Prostate gland (tissue), 2 donors: ENCODE data around the gene GREB1. TPM values are rescaled to one million over a fixed set of nuclear protein-coding genes. Genes with fewer than 3 reads are reported as not detected.

Experiments used
- DNase-seq: peaks from one replicate; pipeline ENCODE4 v3.0.0-alpha.2; 2019; ENCODE audit warnings: low spot score
- H3K27ac ChIP-seq, 2 donors: fragments of 200-600 bp; sonication (generic); 2 replicates each; pipeline ENCODE4 v1.5.1; 2017 to 2019
- H3K27me3 ChIP-seq: fragments of 200-600 bp; sonication (generic); replicated peaks from 2 replicates; pipeline ENCODE4 v1.5.1; 2019; ENCODE audit not compliant: insufficient read depth
- H3K36me3 ChIP-seq, 2 donors: fragments of 200-600 bp; sonication (generic); 1 replicate in 1 of 2; 2 replicates in 1 of 2; pipeline versions ENCODE4 v1.5.1 to v1.8.1; 2017 to 2019
- H3K4me1 ChIP-seq: fragments of 200-600 bp; sonication (generic); replicated peaks from 2 replicates; pipeline ENCODE4 v1.5.1; 2019
- H3K4me3 ChIP-seq, 2 donors: fragments of 200-600 bp; sonication (generic); 2 replicates each; pipeline ENCODE4 v1.5.1; 2017 to 2019
- H3K9me3 ChIP-seq: fragments of 200-600 bp; sonication (generic); 2 replicates; pipeline ENCODE4 v1.5.1; 2017
- POLR2A ChIP-seq: fragments of 450-650 bp; IDR thresholded peaks from one replicate; pipeline ENCODE4 v1.6.1; 2016; ENCODE audit warnings: antibody characterized with exemption, mild to moderate bottlenecking
- POLR2AphosphoS5 ChIP-seq: sonication (generic); formaldehyde crosslinking; IDR thresholded peaks from one replicate; pipeline ENCODE4 v1.6.1; 2017; ENCODE audit warnings: antibody characterized with exemption
- WGBS: methylation state at CpG from one replicate; pipeline ENCODE4 v1.1.5; 2018; 5-methylcytosine and 5-hydroxymethylcytosine counted together
- intact Hi-C: fragments of 100-400 bp; cut with DNase I; formaldehyde crosslinking; loops from one replicate; pipeline ENCODE4 v1.14.2; 2022
- total RNA-seq, 2 donors: library from RNA; depleted of rRNA; stranded (reverse); fragments of >200 nt; gene quantifications; one replicate each; pipeline ENCODE4 v1.1.0, GENCODE V29; 2016
- TF ChIP-seq, protein P1 (sequence below), 4 experiments: fragments of 200-600 bp in 2 of 4; fragments of 450-650 bp in 2 of 4; sonication (generic) in 2 of 4; IDR thresholded peaks; 1 replicate in 3 of 4; 2 replicates in 1 of 4; pipeline ENCODE4 v1.5.1; 2016 to 2019; ENCODE audit warnings: antibody characterized with exemption in 4 of 4, mild to moderate bottlenecking in 2 of 4, moderate library complexity in 2 of 4

The GREB1 gene
- total RNA-seq, 2 donors from 2014 or later = 224 to 392 TPM

DNA sequence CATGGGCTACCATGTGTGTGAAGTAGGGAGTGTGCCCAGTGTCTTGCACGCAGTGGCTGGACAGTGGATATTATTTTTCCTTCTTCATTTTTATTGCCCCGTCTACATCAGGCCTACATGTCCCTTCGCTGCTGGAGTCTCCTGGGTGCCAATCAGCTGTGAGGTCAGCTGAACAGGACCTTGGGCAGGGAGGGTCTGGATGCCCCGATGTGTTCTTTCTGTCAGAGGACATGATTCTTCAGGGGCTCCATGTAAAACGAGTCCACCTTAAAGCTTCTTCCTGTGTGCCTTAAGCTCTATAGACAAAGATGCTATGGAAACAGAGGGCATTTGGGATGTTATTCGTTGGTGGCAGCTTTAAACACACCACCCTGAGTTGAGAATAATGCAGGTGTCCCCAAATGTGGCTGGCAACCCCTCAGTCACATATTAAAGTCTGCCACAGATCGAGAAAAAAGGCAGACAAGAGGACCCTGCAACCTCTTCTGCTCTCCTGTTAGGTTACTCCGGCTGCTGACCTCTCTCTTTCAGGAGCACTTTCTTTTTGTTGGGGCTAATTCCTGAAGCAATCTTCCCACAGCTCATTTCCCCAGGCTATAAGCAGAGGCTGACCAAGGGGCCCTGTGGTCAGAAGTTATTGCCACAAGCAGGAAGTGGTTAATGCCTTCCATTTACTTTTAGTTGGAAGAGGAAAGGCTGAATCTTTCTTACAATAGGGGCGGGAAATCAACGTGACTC lies 20.0 kb downstream of the GREB1 start:
- DNase-seq = no peak
- no peaks in the 10 kb centered on the region for H3K36me3 ChIP-seq
- peaks cover 6% of the 10 kb centered on the region for H3K4me1 ChIP-seq
- H3K4me3 ChIP-seq = no peak overlapping the region
- peak overlapping the region; percentile 79 to 80 for H3K27ac ChIP-seq
- TF ChIP-seq, protein P1, sequence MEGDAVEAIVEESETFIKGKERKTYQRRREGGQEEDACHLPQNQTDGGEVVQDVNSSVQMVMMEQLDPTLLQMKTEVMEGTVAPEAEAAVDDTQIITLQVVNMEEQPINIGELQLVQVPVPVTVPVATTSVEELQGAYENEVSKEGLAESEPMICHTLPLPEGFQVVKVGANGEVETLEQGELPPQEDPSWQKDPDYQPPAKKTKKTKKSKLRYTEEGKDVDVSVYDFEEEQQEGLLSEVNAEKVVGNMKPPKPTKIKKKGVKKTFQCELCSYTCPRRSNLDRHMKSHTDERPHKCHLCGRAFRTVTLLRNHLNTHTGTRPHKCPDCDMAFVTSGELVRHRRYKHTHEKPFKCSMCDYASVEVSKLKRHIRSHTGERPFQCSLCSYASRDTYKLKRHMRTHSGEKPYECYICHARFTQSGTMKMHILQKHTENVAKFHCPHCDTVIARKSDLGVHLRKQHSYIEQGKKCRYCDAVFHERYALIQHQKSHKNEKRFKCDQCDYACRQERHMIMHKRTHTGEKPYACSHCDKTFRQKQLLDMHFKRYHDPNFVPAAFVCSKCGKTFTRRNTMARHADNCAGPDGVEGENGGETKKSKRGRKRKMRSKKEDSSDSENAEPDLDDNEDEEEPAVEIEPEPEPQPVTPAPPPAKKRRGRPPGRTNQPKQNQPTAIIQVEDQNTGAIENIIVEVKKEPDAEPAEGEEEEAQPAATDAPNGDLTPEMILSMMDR (IDR thresholded peaks at IDR 0.05) = no peak
- TF ChIP-seq POLR2A (no peak), POLR2AphosphoS5 (no peak)
- H3K27me3 ChIP-seq = no peaks in the 10 kb centered on the region
- H3K9me3 ChIP-seq = no peaks in the 10 kb centered on the region
- intact Hi-C loops = no loop called here
- 79% methylated on average over 10 of the region's 10 CpGs for WGBS

GRCh38 chr2:11554399-11554716 lies 20.5 kb downstream of the GREB1 start:
- Histone ChIP-seq H3K36me3 (no peaks in the 10 kb centered on the region), H3K9me3 (no peaks in the 10 kb centered on the region), H3K4me1 (peaks cover 8% of the 10 kb centered on the region), H3K4me3 (no peak overlapping the region), H3K27me3 (no peaks in the 10 kb centered on the region), H3K27ac (peak overlapping the region; percentile 79 to 80)
- DNase-seq = no peak
- TF ChIP-seq POLR2AphosphoS5 (no peak), POLR2A (no peak)
- TF ChIP-seq, protein P1 (IDR thresholded peaks at IDR 0.05) = no peak
- WGBS = 73% methylated on average over 4 of the region's 4 CpGs
- intact Hi-C loops = no loop called here

DNA sequence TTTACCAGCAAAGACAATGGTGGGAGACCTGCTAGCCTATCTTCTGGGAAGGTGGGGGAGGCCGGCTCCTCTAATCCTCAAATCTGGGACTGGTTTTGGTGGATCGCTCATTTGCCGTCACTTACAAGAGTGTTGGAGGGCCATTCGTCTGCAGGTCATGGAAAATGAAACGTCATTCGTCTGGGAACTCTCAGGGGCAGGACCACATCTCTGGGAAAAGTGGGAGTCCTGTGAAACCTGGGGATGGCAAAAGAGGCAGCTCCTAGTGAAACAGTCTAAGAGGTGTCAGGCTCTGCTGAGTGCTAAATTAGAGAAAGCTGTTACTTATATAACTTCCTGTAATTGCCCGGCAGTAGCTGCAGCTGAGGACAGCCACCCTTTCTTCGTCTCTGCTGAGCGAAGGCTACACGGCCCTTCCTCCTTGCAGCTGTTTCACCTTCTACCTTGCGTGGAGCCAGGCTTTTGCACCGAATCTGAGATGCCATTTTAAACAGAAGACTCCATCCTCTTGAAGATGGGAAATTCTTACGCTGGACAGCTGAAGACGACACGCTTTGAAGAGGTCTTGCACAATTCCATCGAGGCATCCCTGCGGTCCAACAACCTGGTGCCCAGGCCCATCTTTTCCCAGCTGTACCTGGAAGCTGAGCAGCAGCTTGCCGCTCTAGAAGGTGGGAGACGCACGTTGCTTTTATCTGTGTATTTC lies 22.4 kb downstream of the GREB1 start:
- H3K9me3 ChIP-seq = no peaks in the 10 kb centered on the region
- 71% methylated on average over 20 of the region's 20 CpGs for WGBS
- peaks cover 13% of the 10 kb centered on the region for H3K4me1 ChIP-seq
- no peaks in the 10 kb centered on the region for H3K36me3 ChIP-seq
- TF ChIP-seq POLR2AphosphoS5 (no peak), POLR2A (no peak)
- TF ChIP-seq, protein P1 (IDR thresholded peaks at IDR 0.05) = no peak
- DNase-seq = no peak
- H3K4me3 ChIP-seq = peak overlapping the region in 1 of 2 donors; percentile 13
- no peaks in the 10 kb centered on the region for H3K27me3 ChIP-seq
- H3K27ac ChIP-seq = peak overlapping the region; percentile 79 to 80
- intact Hi-C loops = no loop called here

GRCh38 chr2:11558214-11558886 lies 24.5 kb downstream of the GREB1 start:
- no peaks in the 10 kb centered on the region for H3K9me3 ChIP-seq
- H3K4me3 ChIP-seq = peak overlapping the region in 1 of 2 donors; percentile 20
- H3K4me1 ChIP-seq = peaks cover 13% of the 10 kb centered on the region
- no peaks in the 10 kb centered on the region for H3K27me3 ChIP-seq
- H3K27ac ChIP-seq = peak overlapping the region; percentile 76 to 80
- TF ChIP-seq, protein P1 (IDR thresholded peaks at IDR 0.05) = no peak
- TF ChIP-seq POLR2AphosphoS5 = peak; percentile 5
- no peak for DNase-seq
- 83% methylated on average over 10 of the region's 10 CpGs for WGBS
- intact Hi-C loops = no loop called here
- no peaks in the 10 kb centered on the region for H3K36me3 ChIP-seq
